ENCODE results near the gene SLC7A9.
"Not testable (repeated sequence)": the region's sequence is repeated elsewhere in the genome, so short reads cannot be mapped to it uniquely, and the experiment has no call there.

Gene SLC7A9

GRCh38 chr19:32862741-32863140, 6.8 kb downstream of the SLC7A9 start:
- no peak for DNase-seq (ENCODE audit: low read depth in 2 of 2)
- TF ChIP-seq, protein P1, sequence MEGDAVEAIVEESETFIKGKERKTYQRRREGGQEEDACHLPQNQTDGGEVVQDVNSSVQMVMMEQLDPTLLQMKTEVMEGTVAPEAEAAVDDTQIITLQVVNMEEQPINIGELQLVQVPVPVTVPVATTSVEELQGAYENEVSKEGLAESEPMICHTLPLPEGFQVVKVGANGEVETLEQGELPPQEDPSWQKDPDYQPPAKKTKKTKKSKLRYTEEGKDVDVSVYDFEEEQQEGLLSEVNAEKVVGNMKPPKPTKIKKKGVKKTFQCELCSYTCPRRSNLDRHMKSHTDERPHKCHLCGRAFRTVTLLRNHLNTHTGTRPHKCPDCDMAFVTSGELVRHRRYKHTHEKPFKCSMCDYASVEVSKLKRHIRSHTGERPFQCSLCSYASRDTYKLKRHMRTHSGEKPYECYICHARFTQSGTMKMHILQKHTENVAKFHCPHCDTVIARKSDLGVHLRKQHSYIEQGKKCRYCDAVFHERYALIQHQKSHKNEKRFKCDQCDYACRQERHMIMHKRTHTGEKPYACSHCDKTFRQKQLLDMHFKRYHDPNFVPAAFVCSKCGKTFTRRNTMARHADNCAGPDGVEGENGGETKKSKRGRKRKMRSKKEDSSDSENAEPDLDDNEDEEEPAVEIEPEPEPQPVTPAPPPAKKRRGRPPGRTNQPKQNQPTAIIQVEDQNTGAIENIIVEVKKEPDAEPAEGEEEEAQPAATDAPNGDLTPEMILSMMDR (IDR thresholded peaks at IDR 0.05; ENCODE audit: low read depth, low read length), result no peak

DNA sequence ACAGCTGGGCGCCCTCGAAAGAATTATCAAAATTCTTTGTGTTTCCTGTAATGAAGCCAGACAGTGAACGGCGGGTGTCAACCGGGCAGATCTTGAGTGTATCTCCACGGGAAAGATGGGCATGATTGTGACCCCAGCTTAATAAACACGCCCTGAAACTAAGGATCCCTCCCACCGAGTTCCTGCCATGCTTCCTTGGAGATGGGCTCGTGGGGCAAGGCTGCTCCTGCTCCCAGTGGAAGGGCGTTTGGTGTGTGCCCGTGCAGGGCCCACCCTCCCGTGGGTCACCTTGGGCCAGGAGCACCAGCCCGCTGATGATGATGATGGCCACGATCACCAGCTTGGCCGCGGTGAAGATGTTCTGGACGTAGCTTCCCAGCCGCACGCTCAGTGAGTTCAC, 7.4 kb downstream of the SLC7A9 start:
- TF ChIP-seq, protein P1 (IDR thresholded peaks at IDR 0.05; ENCODE audit: low read depth, low read length), result no peak
- H3K4me3 ChIP-seq (replicated peaks in 1 of 2; ENCODE audit: low read depth in 2 of 2, low read length in 2 of 2), result no peak overlapping the region
- no peak for DNase-seq (ENCODE audit: low read depth in 2 of 2)

More at GRCh38 chr19:32862741-32863140, 6.8 kb downstream of the SLC7A9 start:
- no peak overlapping the region for H3K4me3 ChIP-seq (replicated peaks in 1 of 2; ENCODE audit: low read depth in 2 of 2, low read length in 2 of 2)

DNA sequence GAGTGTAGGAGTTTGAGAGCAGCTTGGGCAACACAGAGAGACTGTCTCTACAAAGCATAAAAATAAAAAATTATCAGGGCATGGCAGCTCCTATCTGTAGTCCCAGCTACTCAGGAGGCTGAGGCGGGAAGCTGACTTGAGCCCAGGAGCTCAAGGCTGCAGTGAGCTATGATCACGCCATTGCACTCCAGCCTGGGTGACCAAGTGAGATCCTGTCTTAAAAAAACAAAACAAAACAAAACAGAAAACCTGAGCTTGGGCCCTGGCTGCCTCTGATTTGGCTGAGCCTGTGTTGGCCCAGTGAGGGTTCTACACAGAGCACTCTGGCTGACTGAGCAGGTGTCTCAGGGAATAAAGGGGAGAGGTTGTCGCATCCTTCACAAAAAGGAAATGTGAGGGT, 8.0 kb downstream of the SLC7A9 start:
- no peak for DNase-seq (ENCODE audit: low read depth in 2 of 2)
- no peak overlapping the region for H3K4me3 ChIP-seq (replicated peaks in 1 of 2; ENCODE audit: low read depth in 2 of 2, low read length in 2 of 2)
- TF ChIP-seq, protein P1 (IDR thresholded peaks at IDR 0.05; ENCODE audit: low read depth, low read length), result no peak

- DNase-seq (ENCODE audit: low read depth in 2 of 2), result no peak
- TF ChIP-seq, protein P1 (IDR thresholded peaks at IDR 0.05; ENCODE audit: low read depth, low read length), result no peak
- no peak overlapping the region for H3K4me3 ChIP-seq (replicated peaks in 1 of 2; ENCODE audit: low read depth in 2 of 2, low read length in 2 of 2)
Observed at GRCh38 chr19:32859591-32859990, 10.0 kb downstream of the SLC7A9 start.

DNA sequence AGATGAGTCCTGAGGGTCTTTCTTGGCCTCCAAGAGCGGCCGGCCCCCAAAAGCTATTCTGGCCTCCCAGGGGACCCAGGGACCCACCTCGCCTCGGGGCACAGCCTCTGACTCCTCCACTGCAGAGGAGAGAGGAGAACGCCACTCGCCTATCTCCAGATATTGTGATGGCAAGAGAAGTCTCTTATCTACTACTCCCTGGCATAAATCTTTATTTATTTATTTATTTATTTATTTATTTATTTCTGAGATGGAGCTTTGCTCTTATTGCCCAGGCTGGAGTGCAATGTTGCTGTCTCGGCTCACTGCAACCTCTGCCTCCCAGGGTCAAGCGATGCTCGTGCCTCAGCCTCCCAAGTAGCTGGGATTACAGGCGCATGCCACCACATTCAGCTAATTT, 11.0 kb downstream of the SLC7A9 start:
- H3K4me3 ChIP-seq (replicated peaks in 1 of 2; ENCODE audit: low read depth in 2 of 2, low read length in 2 of 2), result no peak overlapping the region
- DNase-seq (ENCODE audit: low read depth in 2 of 2), result no peak
- TF ChIP-seq, protein P1 (IDR thresholded peaks at IDR 0.05; ENCODE audit: low read depth, low read length), result no peak

DNA sequence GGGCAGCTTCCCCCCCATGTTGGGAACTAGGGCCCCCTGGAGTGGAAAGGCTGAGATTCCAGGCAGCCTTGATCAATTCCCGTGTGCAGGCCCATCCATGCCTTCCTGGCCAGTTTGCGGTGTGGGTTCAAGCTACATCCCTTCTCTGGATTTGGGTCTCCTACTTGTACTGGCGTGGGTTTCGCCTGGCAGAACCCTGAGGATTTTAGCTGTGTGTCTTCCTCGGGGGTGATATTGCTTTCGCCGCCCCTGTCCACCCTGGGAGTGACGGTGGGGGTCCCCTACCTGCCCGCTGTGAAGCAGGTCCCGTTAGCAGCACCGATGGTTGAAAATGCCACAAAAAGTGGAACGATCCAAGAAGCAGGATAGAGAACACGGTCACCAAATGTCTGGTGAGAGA, 11.4 kb downstream of the SLC7A9 start:
- no peak overlapping the region for H3K4me3 ChIP-seq (replicated peaks in 1 of 2; ENCODE audit: low read depth in 2 of 2, low read length in 2 of 2)
- no peak for DNase-seq (ENCODE audit: low read depth in 2 of 2)
- TF ChIP-seq, protein P1 (IDR thresholded peaks at IDR 0.05; ENCODE audit: low read depth, low read length), result no peak

DNA sequence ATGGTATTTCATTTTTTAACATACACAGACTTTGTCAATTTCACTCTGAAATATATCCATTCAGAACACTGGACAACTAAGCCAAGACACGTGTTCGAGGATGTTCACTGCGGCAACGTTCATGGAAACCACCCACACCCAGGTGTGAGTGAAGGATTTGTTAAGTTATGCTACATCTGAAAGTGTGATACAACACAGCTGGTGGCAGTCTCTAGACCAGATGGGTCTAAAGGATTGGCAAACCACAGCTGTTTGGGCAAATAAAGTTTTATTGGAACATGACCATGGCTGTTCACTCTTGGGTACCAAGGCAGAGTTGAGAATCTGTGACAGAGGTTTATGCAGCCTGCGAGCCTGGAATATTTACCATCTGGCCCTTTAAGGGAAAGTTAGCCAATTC, 12.0 kb downstream of the SLC7A9 start:
- TF ChIP-seq, protein P1 (IDR thresholded peaks at IDR 0.05; ENCODE audit: low read depth, low read length), result no peak
- DNase-seq (ENCODE audit: low read depth in 2 of 2), result no peak
- H3K4me3 ChIP-seq (replicated peaks in 1 of 2; ENCODE audit: low read depth in 2 of 2, low read length in 2 of 2), result no peak overlapping the region

GRCh38 chr19:32856818-32857217, 12.7 kb downstream of the SLC7A9 start:
- DNase-seq (ENCODE audit: low read depth in 2 of 2); H3K4me3 ChIP-seq (replicated peaks in 1 of 2; ENCODE audit: low read depth in 2 of 2, low read length in 2 of 2): not testable (repeated sequence)
